Hematopoietic multipotent progenitor cell treated with erythropoietin and hydrocortisone succinate and interleukin-3 and kit ligand, for 8 days (in vitro differentiated cells): ENCODE data around the gene TIMM10.

Source experiments
- DNase-seq: peaks from one replicate; pipeline ENCODE4 v3.0.0-alpha.2; 2015

Gene TIMM10

DNA sequence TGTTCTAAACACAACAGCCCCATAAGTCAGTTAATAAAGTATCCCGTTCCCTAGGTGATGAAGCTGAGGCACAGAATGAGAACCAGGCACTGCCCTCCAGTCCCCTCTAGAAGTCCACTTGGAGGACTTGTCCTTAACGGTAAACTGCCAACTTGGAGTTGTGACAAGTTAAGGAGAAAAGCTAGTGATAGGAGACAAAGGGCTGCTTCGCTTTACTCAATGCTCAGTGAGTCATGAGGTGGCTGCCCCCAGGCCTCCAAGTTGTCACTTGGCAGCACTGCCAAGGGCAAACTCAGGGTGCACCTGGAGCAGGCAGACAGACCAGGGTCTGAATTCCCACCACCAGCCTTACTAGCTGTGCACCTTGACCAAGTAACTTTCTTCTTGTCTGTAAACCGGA is 28.6 kb downstream of the TIMM10 start:
- DNase-seq, result no peak

GRCh38 chr11:57500926-57501325 is 29.6 kb downstream of the TIMM10 start:
- DNase-seq, result no peak

DNA sequence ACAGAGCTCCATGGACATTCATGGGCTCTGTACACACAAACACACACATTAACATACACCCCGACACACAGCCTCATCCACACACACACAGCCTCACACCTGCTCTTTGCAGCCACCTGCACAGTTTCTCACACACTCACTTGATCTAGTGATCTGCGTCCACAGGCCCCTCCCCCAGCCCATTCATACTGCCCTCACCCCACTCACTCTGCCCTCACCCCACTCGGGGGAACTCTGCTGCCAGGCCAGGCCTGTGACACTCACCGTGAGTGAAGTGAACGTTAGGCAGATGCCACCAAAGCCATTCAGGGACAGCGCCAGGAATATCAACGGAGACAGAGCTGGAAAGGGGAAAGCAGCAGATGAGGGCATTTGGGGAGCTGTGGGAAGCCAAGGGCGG is 30.0 kb downstream of the TIMM10 start:
- no peak for DNase-seq

GRCh38 chr11:57499983-57500461 is 30.5 kb downstream of the TIMM10 start:
- DNase-seq, result no peak

GRCh38 chr11:57499413-57499982 is 31.1 kb downstream of the TIMM10 start:
- DNase-seq, result peak; percentile 88

- DNase-seq, result no peak
These were observed 32.0 kb downstream of the TIMM10 start for GRCh38 chr11:57498540-57498939.

DNA sequence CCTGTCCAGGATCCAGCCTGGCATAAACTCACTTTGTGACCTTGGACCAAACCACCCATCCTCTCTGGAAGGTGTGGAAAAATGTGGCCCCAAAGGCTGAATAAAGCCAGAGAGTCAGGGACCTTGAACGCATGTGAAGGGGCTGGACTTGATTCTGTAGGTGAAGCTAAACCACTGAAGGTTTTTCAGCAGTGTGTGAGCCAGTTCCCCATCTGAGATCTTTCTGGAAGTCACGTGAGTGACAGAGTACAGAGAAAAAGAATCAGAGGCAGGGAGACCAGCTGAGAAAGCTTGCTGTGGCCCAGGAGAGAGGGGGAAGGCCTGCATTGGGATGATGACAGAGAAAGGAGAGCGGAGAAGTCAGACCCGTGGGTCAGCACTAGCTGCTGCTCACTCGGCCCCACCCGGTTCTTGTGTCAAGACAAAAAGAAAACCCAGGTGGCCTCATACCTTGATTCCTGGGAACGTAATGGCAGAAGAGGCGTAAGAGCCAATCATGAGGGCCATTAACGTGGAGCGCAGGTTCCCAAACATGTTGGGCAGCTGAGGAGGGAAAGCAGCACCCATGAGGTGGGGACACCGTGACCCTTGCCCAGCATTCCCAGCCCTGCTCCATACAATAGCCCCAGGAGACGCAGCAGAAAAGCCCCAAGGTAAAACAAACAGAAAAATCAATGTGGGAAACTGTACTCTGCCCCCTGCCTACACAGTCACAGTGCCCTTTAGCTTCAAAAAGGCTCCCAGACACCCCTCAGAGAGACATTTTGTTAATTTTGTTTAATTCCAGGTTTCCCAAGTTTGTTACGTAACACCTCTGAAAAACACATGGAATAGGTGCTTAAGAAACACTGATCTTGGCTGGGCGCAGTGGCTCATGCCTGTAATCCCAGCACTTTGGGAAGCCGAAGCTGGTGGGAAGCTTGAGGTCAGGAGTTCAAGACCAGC is 33.0 kb downstream of the TIMM10 start:
- no peak for DNase-seq

DNA sequence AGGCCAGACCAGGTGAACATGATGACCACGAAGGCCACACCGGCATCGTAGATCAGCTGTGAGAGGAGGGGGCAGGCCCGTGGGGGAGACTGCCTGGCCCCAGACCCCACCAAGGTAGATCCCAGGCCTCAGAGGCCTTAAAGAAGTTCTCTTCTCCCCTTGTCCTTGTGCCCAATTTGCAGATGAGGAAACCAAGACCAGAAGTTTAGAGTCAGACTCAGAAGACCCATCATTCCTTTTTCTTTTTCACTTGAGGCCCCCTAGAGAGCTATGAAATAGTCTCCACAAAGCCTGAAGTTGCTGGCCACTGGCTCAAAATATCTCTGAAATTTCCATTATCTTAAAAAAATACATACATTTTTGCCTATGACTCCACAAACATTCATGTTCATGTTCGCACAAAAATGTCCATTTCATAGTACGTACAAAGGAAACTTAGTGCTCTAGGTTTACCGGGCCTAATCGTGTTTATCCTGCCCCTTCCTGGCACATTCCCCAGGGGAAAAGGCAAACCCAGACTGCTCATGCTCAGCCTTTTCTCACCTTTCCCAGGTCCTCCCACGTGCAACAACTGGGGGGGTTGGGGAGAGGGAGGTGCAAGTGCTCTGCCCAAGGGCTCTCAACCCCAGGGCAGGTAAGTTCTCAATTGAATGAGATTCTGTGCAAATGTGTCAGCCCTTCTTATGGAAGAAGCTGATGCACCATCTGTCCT is 34.3 kb downstream of the TIMM10 start:
- no peak for DNase-seq

- peak; percentile 54 for DNase-seq
These were observed 36.7 kb downstream of the TIMM10 start for GRCh38 chr11:57493507-57494503.

DNA sequence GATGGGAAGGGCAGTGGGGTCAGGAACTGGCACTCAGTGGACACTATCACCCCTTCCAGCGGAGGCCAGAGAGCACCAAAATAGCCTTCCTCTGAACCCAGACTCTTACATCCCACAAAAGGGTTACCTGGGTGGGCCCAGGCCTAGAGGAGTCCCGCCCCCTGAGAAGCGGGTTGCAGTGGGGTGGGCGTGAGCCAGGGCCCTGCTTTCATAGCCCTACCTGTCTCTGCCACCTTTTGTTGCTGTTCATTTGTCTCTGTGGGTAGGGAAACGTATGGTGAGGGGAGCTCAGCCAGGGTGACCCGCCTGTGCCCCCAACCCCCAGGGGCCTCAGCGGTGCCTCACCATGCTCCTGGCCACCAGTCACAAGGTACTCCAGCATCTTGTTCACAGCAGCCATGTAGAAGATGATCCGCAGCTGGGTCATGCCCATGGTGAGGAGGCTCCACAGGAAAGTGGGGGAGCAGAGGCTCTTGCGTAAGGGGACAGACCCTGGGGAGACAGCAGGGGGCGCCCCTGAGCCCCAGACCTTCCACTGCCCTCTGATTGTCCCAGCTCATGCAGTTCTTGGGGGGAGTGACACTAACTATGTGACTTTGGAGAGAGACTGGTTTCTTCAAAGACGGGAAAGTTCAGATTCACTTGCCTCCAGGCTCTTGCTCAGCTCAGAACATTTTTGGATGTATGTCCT is 39.0 kb downstream of the TIMM10 start:
- DNase-seq, result peak; percentile 74

DNA sequence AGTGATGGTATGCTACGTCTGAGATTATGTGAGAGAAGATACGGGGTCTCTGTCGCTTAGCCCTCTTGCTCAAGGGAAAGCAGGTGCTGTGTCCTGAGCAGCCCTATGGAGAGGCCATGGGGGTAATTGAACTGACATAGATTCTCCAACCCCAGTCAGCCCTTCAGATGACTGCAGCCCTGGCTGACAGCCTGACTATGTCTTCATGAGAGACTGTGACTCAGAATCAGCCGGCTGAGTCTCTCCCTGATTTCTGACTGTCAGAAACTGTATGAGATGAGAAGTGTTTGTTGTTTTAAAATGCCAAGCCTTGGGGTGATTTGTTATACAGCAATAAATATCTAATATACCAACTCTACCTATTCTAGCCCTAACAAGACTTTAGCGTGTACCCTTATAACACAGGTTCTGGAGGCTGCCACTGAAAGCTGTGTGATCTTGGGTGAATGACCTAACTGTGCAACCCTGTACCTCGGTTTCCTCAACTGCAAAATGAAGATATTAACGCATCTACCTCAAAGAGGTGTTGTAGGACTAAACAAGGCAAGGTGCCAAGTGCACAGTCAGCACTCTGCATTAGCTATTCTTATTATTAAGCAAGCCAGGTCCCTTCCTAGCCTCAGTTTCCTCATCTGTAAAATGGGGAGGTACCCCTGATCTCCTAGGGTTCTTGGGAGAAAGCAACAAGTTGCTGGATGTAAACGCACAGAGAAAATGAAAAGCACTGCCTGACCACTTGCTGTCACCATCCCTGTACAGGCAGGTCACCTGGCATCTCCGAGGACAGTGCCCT is 39.9 kb downstream of the TIMM10 start:
- no peak for DNase-seq

- DNase-seq, result no peak
These were observed 42.5 kb downstream of the TIMM10 start for GRCh38 chr11:57487920-57488659.

- no peak for DNase-seq
These were observed 43.4 kb downstream of the TIMM10 start for GRCh38 chr11:57487021-57487778.

DNA sequence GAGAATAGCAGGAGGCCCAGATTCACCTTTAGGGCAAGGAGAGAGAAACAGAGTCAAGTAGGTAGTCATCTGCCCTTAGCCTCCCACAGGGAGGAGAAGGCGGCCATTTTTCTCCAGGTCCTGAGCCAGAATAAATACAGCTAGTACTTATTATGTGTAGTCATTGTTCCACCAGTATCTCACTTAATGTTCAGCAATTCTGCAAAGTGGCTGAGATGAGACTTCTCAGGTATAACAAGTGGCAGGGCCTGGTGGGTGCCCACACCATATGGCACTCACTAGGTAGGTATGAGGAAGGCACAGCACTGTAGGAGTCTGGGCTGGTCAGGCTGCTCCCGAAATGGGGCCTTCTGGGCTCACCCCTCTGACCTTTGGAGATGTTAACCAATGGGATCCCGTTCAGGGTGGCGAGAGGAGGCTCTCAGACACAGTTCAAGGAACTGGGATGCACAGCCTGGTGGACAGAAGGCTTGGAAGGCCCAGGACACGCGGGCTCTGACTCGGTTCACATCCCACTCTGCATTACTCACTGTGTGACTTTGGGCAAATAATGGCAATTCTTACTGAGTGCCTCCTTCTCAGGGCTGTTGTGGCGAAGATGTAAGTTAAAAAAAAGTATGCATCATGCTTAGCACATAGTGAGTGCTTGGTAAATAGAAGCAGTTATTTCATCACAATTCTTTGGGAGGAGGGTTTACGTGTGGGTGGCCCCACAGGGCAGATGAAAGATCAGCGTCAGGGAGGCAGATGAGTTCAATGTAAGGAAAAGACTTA is 45.1 kb downstream of the TIMM10 start:
- no peak for DNase-seq

- DNase-seq, result no peak
These were observed 46.3 kb downstream of the TIMM10 start for GRCh38 chr11:57484141-57484710.

DNA sequence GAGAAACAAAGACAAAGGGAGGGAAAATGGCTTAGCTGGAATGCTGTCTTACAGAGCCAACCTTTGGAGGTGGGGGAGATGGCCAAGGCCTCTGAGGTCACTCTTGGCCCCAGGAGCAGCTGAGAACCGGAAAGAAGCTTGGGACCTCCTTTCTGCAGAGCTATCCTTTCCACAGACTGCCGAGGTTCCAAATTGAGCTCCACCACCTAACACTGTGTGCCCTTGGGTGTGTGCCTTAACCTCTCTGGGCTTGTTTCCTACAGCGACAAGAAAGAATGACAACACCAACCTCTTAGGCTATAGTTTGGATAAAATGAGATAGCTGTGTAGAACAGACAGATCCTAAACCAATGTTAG is 47.0 kb downstream of the TIMM10 start:
- no peak for DNase-seq

DNA sequence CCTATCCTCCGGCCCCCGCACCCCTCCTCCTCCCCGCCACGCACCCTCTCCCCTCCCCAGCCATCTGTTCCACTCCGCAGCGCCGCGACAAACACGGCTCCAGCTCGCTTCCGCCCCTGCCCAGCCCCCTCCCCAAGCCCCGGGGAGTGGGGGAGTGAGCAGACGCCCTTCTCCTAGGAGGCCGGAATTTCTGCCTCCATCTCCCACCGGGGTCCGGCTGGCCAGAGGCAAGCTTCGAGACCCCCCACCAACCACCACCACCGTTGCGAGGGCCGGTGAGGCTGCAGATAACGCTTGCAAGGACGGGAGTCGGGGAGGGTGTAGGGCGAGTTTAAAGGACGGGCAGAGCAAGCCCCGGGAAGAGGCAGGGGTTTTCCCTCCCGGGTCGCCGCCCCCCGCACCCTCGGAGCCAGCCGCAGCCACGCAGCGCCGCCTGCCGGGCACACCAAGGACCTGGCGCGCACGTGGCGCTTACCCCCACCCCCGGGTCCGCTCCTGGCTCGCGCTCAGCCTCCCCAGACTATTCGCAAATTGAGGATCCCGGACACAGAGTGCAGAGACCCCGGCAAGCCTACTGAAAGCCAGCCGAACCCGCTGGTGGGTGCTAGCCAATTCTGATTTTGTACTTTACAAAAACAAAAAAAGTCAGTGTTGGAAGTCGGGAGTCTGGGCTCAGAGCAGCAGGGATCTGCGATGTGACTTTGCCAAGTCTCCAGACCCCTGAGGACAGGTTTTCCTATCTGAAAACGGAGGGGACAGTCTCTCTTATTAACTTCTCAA is 47.6 kb downstream of the TIMM10 start:
- peak; percentile 54 for DNase-seq
